GM12891 (cell line): ENCODE data around the gene CRISPLD2.

Experiments
- POLR2A ChIP-seq: IDR thresholded peaks from 2 replicates; pipeline ENCODE4 v1.6.1; 2011; ENCODE audit warnings: low read depth, low read length, control low read depth
- POLR2AphosphoS5 ChIP-seq: IDR thresholded peaks from 2 replicates; pipeline ENCODE4 v1.6.1; 2011; ENCODE audit warnings: low read depth, low read length, control low read depth
- POU2F2 ChIP-seq: IDR thresholded peaks from 2 replicates; pipeline ENCODE4 v1.6.1; 2011; ENCODE audit warnings: low read depth, mild to moderate bottlenecking, control low read depth, low read length, moderate library complexity

GRCh38 chr16:84931506-84931905 is 111.7 kb downstream of the CRISPLD2 start:
- no peak for TF ChIP-seq POLR2A
- no peak for TF ChIP-seq POLR2AphosphoS5
- TF ChIP-seq POU2F2 = no peak
